HUDEP-2 (cell line): ENCODE data around the gene SLC25A51.

Source experiments
- DNase-seq, 76 experiments: peaks; one replicate each; lab custom pipeline; 2025; ENCODE audit not compliant: unreplicated experiment in 76 of 76; lab: John Stamatoyannopoulos, UW

SLC25A51 gene

GRCh38 chr9:37938121-37938891 lies 34.4 kb upstream of the SLC25A51 start:
- no peak for DNase-seq

- DNase-seq = no peak
These were observed 33.4 kb upstream of the SLC25A51 start for GRCh38 chr9:37937366-37937765.

GRCh38 chr9:37936965-37937364 lies 33.0 kb upstream of the SLC25A51 start:
- peak in 71 of 76 experiments; percentile 14 to 83 (median 60) for DNase-seq

- peak in 1 of 76 experiments; percentile 7 for DNase-seq
These were observed 32.4 kb upstream of the SLC25A51 start for GRCh38 chr9:37936376-37936775.

GRCh38 chr9:37935096-37935495 lies 31.2 kb upstream of the SLC25A51 start:
- DNase-seq = no peak

GRCh38 chr9:37931592-37931991 lies 27.7 kb upstream of the SLC25A51 start:
- DNase-seq = no peak

- DNase-seq = no peak
These were observed 25.5 kb upstream of the SLC25A51 start for GRCh38 chr9:37929441-37929895.

GRCh38 chr9:37928552-37929430 lies 24.9 kb upstream of the SLC25A51 start:
- no peak for DNase-seq

GRCh38 chr9:37927601-37928551 lies 23.9 kb upstream of the SLC25A51 start:
- DNase-seq = no peak

- DNase-seq = no peak
These were observed 23.2 kb upstream of the SLC25A51 start for GRCh38 chr9:37927132-37927531.

- no peak for DNase-seq
These were observed 22.8 kb upstream of the SLC25A51 start for GRCh38 chr9:37926737-37927118.

- DNase-seq = no peak
These were observed 22.1 kb upstream of the SLC25A51 start for GRCh38 chr9:37925786-37926736.

- no peak for DNase-seq
These were observed 21.1 kb upstream of the SLC25A51 start for GRCh38 chr9:37925006-37925405.

GRCh38 chr9:37924538-37924937 lies 20.6 kb upstream of the SLC25A51 start:
- DNase-seq = no peak

GRCh38 chr9:37923796-37924427 lies 20.0 kb upstream of the SLC25A51 start:
- DNase-seq = no peak

- DNase-seq = peak in 28 of 76 experiments; percentile 7 to 45 (median 21)
These were observed 19.3 kb upstream of the SLC25A51 start for GRCh38 chr9:37923118-37923795.

- DNase-seq = peak in 74 of 76 experiments; percentile 19 to 86 (median 67)
These were observed 18.6 kb upstream of the SLC25A51 start for GRCh38 chr9:37922363-37923117.
